H1 (cell line): ENCODE results near the gene ALPK3. TPM values are rescaled to one million over a fixed set of nuclear protein-coding genes. Genes with fewer than 3 reads are reported as not detected.

Experiments used
- CTCF ChIA-PET: fragments of 300-600 bp; sonication (Branson Sonifier 250); formaldehyde crosslinking; loops from one replicate; lab custom pipeline; 2021; ENCODE audit not compliant: partially characterized antibody; lab: Charles Lee
- POLR2A ChIA-PET: fragments of 300-600 bp; sonication (Branson Sonifier 250); formaldehyde crosslinking; loops from one replicate; lab custom pipeline; 2021; ENCODE audit warnings: inconsistent platforms; ENCODE audit not compliant: partially characterized antibody; lab: Charles Lee
- DNase-seq, 2 experiments: peaks; one replicate each; pipeline versions ENCODE4 v3.0.0 to v3.0.0-alpha.2; 2010 to 2022; ENCODE audit warnings: low spot score in 2 of 2, low read depth in 1 of 2, mixed read lengths in 1 of 2
- FAIRE-seq: peaks from 2 replicates; lab custom pipeline; 2011; peaks lifted over from hg19 to GRCh38; lab: Jason Lieb, UNC
- H2AFZ ChIP-seq: 2 replicates; pipeline ENCODE4 v1.8.1; 2012; ENCODE audit warnings: low read length, inconsistent platforms
- H2AK5ac ChIP-seq: 2 replicates; pipeline ENCODE4 v1.6.1; 2013; ENCODE audit warnings: low read depth, low read length
- H2BK120ac ChIP-seq: replicated peaks from 2 replicates; pipeline ENCODE3; 2013; ENCODE audit warnings: low read depth, low read length, inconsistent platforms
- H2BK12ac ChIP-seq: 2 replicates; pipeline ENCODE4 v1.6.1; 2013; ENCODE audit warnings: low read depth, low read length
- H2BK15ac ChIP-seq: 2 replicates; pipeline ENCODE4 v1.6.1; 2013; ENCODE audit warnings: low read length
- H2BK20ac ChIP-seq: 2 replicates; pipeline ENCODE4 v1.6.1; 2013; ENCODE audit warnings: low read length
- H2BK5ac ChIP-seq: 2 replicates; pipeline ENCODE4 v1.6.1; 2013; ENCODE audit warnings: low read depth, low read length
- H3K14ac ChIP-seq: 2 replicates; pipeline ENCODE4 v1.6.1; 2013; ENCODE audit warnings: inconsistent platforms; ENCODE audit not compliant: insufficient read length
- H3K18ac ChIP-seq: 2 replicates; pipeline ENCODE4 v1.6.1; 2013; ENCODE audit warnings: low read length; ENCODE audit errors: extremely low read depth
- H3K23ac ChIP-seq: 2 replicates; pipeline ENCODE4 v1.6.1; 2013; ENCODE audit warnings: inconsistent platforms; ENCODE audit not compliant: insufficient read length
- H3K23me2 ChIP-seq: 2 replicates; pipeline ENCODE4 v1.6.1; 2013; ENCODE audit warnings: low read depth, low read length
- H3K27ac ChIP-seq: 2 replicates; pipeline ENCODE4 v1.6.1; 2011; ENCODE audit warnings: low read depth, low read length, inconsistent platforms
- H3K27me3 ChIP-seq, 4 experiments: replicated peaks in 1 of 4; 1 replicate in 1 of 4; 2 replicates in 3 of 4; pipeline versions ENCODE4 v1.6.1 to v1.8.1; 2011 to 2013; ENCODE audit warnings: low read length in 3 of 4, mild to moderate bottlenecking in 3 of 4, inconsistent platforms in 2 of 4, mixed read lengths in 2 of 4, moderate library complexity in 1 of 4; ENCODE audit not compliant: control insufficient read depth in 3 of 4, insufficient read depth in 3 of 4; ENCODE audit errors: extremely low read depth in 1 of 4
- H3K36me3 ChIP-seq, 4 experiments: 2 replicates each; pipeline versions ENCODE4 v1.6.1 to v1.8.1; 2011 to 2013; ENCODE audit warnings: mild to moderate bottlenecking in 4 of 4, low read length in 3 of 4, moderate library complexity in 2 of 4, control low read depth in 1 of 4, inconsistent platforms in 1 of 4; ENCODE audit not compliant: insufficient read depth in 4 of 4, control insufficient read depth in 2 of 4
- H3K4ac ChIP-seq: replicated peaks from 2 replicates; pipeline ENCODE3; 2013; ENCODE audit warnings: low read length, low read depth, mixed read lengths, inconsistent platforms; ENCODE audit not compliant: insufficient read length
- H3K4me1 ChIP-seq, 4 experiments: replicated peaks in 1 of 4; 1 replicate in 1 of 4; 2 replicates in 3 of 4; pipeline versions ENCODE4 v1.6.1 to v1.8.1; 2011 to 2013; ENCODE audit warnings: low read length in 3 of 4, inconsistent platforms in 2 of 4, mixed read lengths in 1 of 4; ENCODE audit not compliant: insufficient read depth in 4 of 4, control insufficient read depth in 3 of 4
- H3K4me2 ChIP-seq, 2 experiments: 2 replicates each; pipeline versions ENCODE4 v1.6.1 to v1.8.1; 2011 to 2013; ENCODE audit warnings: low read depth in 2 of 2, low read length in 2 of 2, control low read depth in 1 of 2, inconsistent platforms in 1 of 2, mild to moderate bottlenecking in 1 of 2; ENCODE audit not compliant: insufficient read depth in 1 of 2
- H3K4me3 ChIP-seq, 4 experiments: fragments of 200-600, 300-600 bp in 1 of 4; sonication (generic), shearing (Covaris generic), sonication (Bioruptor Twin) in 1 of 4; 2 replicates each; pipeline versions ENCODE4 v1.5.1 to v1.8.1; 2011 to 2016; ENCODE audit warnings: low read length in 4 of 4, low read depth in 3 of 4, control low read depth in 2 of 4, inconsistent platforms in 2 of 4, mild to moderate bottlenecking in 2 of 4, mixed read lengths in 1 of 4, moderate library complexity in 1 of 4; ENCODE audit not compliant: insufficient read depth in 2 of 4; ENCODE audit errors: extremely low read depth in 1 of 4
- H3K56ac ChIP-seq: replicated peaks from 2 replicates; pipeline ENCODE3; 2013; ENCODE audit warnings: low read depth, mild to moderate bottlenecking, mixed read lengths, low read length, inconsistent platforms; ENCODE audit not compliant: insufficient read length
- H3K79me1 ChIP-seq: 2 replicates; pipeline ENCODE4 v1.6.1; 2013; ENCODE audit warnings: low read depth, low read length, control low read depth
- H3K79me2 ChIP-seq, 2 experiments: 2 replicates each; pipeline versions ENCODE4 v1.6.1 to v1.8.1; 2012 to 2013; ENCODE audit warnings: low read length in 2 of 2, mild to moderate bottlenecking in 2 of 2, inconsistent platforms in 1 of 2; ENCODE audit not compliant: insufficient read depth in 2 of 2, control insufficient read depth in 1 of 2
- H3K9ac ChIP-seq, 4 experiments: replicated peaks in 1 of 4; 1 replicate in 1 of 4; 2 replicates in 3 of 4; pipeline versions ENCODE4 v1.6.1 to v1.8.1; 2011 to 2013; ENCODE audit warnings: low read depth in 3 of 4, low read length in 3 of 4, control low read depth in 2 of 4, mild to moderate bottlenecking in 2 of 4, moderate library complexity in 2 of 4, inconsistent platforms in 1 of 4; ENCODE audit errors: extremely low read depth in 1 of 4
- H3K9me3 ChIP-seq, 2 experiments: 2 replicates each; pipeline versions ENCODE4 v1.6.1 to v1.8.1; 2012 to 2013; ENCODE audit warnings: mild to moderate bottlenecking in 2 of 2, moderate library complexity in 2 of 2, control low read depth in 1 of 2, inconsistent platforms in 1 of 2, low read depth in 1 of 2, low read length in 1 of 2, mixed read lengths in 1 of 2; ENCODE audit not compliant: insufficient read depth in 2 of 2
- H4K20me1 ChIP-seq, 2 experiments: replicated peaks in 1 of 2; 2 replicates each; pipeline versions ENCODE3 to v1.8.1; 2011 to 2013; ENCODE audit warnings: inconsistent platforms in 2 of 2, low read length in 2 of 2, mild to moderate bottlenecking in 1 of 2; ENCODE audit not compliant: insufficient read depth in 2 of 2, control insufficient read depth in 1 of 2
- H4K5ac ChIP-seq: 2 replicates; pipeline ENCODE4 v1.6.1; 2013; ENCODE audit warnings: low read length, low read depth, mixed read lengths, inconsistent platforms; ENCODE audit not compliant: insufficient read length
- H4K8ac ChIP-seq: 2 replicates; pipeline ENCODE4 v1.8.0; 2013; ENCODE audit warnings: mild to moderate bottlenecking, moderate library complexity, low read length, inconsistent platforms; ENCODE audit not compliant: insufficient read depth; ENCODE audit errors: extremely low read depth
- H4K91ac ChIP-seq: replicated peaks from 2 replicates; pipeline ENCODE3; 2013; ENCODE audit warnings: low read length, mixed read lengths, inconsistent platforms; ENCODE audit not compliant: insufficient read length
- BCL11A ChIP-seq, 2 experiments: IDR thresholded peaks; one replicate each; pipeline ENCODE4 v1.6.1; 2011; ENCODE audit warnings: low read depth in 2 of 2, low read length in 2 of 2, mild to moderate bottlenecking in 2 of 2
- CEBPB ChIP-seq: IDR thresholded peaks from 2 replicates; pipeline ENCODE4 v1.6.1; 2012; ENCODE audit warnings: low read depth, low read length
- KDM4A ChIP-seq: IDR thresholded peaks from one replicate; pipeline ENCODE4 v1.7.1; 2012; ENCODE audit warnings: low read depth, mild to moderate bottlenecking, moderate library complexity, low read length, inconsistent platforms; ENCODE audit not compliant: severe bottlenecking
- RFX5 ChIP-seq: IDR thresholded peaks from 2 replicates; pipeline ENCODE4 v1.6.1; 2011; ENCODE audit warnings: low read depth, low read length, improper control_type of control experiment, borderline replicate concordance
- SP2 ChIP-seq: IDR thresholded peaks from 2 replicates; pipeline ENCODE4 v1.6.1; 2012; ENCODE audit warnings: mild to moderate bottlenecking, low read length, inconsistent platforms
- WGBS, 2 experiments: shearing (Covaris generic) in 1 of 2; methylation state at CpG; one replicate each; pipeline versions ENCODE4 v1.1.6 to v1.1.7; 2013 to 2015; ENCODE audit warnings: low lambda C conversion rate in 2 of 2, mixed read lengths in 2 of 2, inconsistent platforms in 1 of 2, low coverage in 1 of 2, missing lambda C conversion rate in 1 of 2; ENCODE audit not compliant: insufficient replicate concordance in 2 of 2, insufficient coverage in 1 of 2, insufficient read length in 1 of 2; ENCODE audit errors: extremely low coverage in 1 of 2, missing lambda C conversion rate in 1 of 2; 5-methylcytosine and 5-hydroxymethylcytosine counted together
- polyA plus RNA-seq, 7 experiments: library from polyadenylated mRNA; depleted of rRNA in 3 of 7; stranded (reverse) in 5 of 7; unstranded in 2 of 7; fragments of >200 nt in 5 of 7; fragments of 200-250 nt in 2 of 7; gene quantifications; 1 replicate in 5 of 7; 2 replicates in 1 of 7; 4 replicates in 1 of 7; pipeline versions ENCODE4 v1.2.1 to v1.2.3, GENCODE V29; 2011 to 2013; ENCODE audit warnings: missing spikeins in 2 of 7, mixed read lengths in 2 of 7
- total RNA-seq: library from RNA; stranded (reverse); fragmentation: NEBNext Ultra II Directional; extraction: Animal tissue kit (Norgen Biotek cat#: 25700); gene quantifications from 2 replicates; pipeline ENCODE4 v1.2.1, GENCODE V29; 2021
- TF ChIP-seq, protein P1 (sequence below): IDR thresholded peaks from 2 replicates; pipeline ENCODE4 v1.6.1; 2012; ENCODE audit warnings: inconsistent platforms

ALPK3 gene
- total and polyA plus RNA-seq, 2 of the 8 experiments (the other 6 are each of a cell fraction or from before 2014, with no cell fraction given) = 4.4 to 19.2 TPM

DNA sequence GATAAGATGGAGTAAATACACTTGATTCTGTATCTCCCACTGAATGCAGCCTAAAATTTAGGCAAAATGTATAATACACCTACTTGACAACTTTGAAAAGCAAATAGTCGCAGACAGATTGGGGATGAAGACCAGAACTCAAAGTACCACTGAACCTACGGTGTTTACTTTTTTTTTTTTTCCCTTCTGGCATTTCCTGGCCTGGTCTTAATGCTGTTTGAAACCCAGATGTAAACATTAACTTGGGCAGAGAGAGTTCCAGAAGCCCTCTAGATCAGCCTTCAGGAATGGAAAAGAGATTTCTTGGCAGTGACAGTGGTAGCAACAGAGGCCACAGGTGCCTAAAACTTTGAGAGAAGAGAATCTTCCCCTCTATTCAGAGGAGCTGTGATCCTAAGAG is 27.8 kb downstream of the ALPK3 start:
- no peak overlapping the region for H3K14ac ChIP-seq
- FAIRE-seq (no peak), DNase-seq (no peak)
- no peak overlapping the region for H2AK5ac ChIP-seq
- H3K23me2 ChIP-seq = no peaks in the 10 kb centered on the region
- H3K79me2 ChIP-seq = no peaks in the 10 kb centered on the region
- no peak overlapping the region for H4K5ac ChIP-seq
- WGBS, 2 experiments = 100% methylated on average over 2 of the region's 2 CpGs; no CpG with 5 or more reads in 1 of the 2 experiments
- no peak overlapping the region for H2BK15ac ChIP-seq
- H4K91ac ChIP-seq = no peak overlapping the region
- no peaks in the 10 kb centered on the region for H3K27me3 ChIP-seq
- H3K9me3 ChIP-seq = peaks cover 0 to 2% of the 10 kb centered on the region in 2 experiments; a peak in 1 of 4 replicates
- H3K4me2 ChIP-seq = no peak overlapping the region
- no peak overlapping the region for H2BK12ac ChIP-seq
- no peak overlapping the region for H3K18ac ChIP-seq
- no peak overlapping the region for H3K4ac ChIP-seq
- H3K4me3 ChIP-seq = no peak overlapping the region
- no peak overlapping the region for H2AFZ ChIP-seq
- H3K23ac ChIP-seq = no peak overlapping the region
- H3K4me1 ChIP-seq = no peaks in the 10 kb centered on the region
- H3K9ac ChIP-seq = no peak overlapping the region
- H4K8ac ChIP-seq = no peak overlapping the region
- no peak overlapping the region for H2BK20ac ChIP-seq
- CTCF ChIA-PET = interaction anchor here (0.6 to 6.7 kb wide), 30 partner anchors 9 to 645 kb away, joined by 3 to 89 read pairs (median 4); no protein-coding TSS in a partner anchor
- H3K79me1 ChIP-seq = no peaks in the 10 kb centered on the region
- no peak overlapping the region for H3K27ac ChIP-seq
- H2BK120ac ChIP-seq = no peak overlapping the region
- POLR2A ChIA-PET = interaction anchor here (1.4 to 1.8 kb wide), 2 partner anchors 10 to 28 kb away, joined by 3 to 5 read pairs; partner anchors contain the start of gene ALPK3
- no peak overlapping the region for H2BK5ac ChIP-seq
- no peak overlapping the region for H3K56ac ChIP-seq
- no peaks in the 10 kb centered on the region for H4K20me1 ChIP-seq
- TF ChIP-seq RFX5 = no peak
- TF ChIP-seq KDM4A = no peak
- no peak for TF ChIP-seq CEBPB
- TF ChIP-seq SP2 = no peak
- TF ChIP-seq BCL11A (IDR thresholded peaks at IDR 0.05; ENCODE audit: low read depth in 2 of 2, low read length in 2 of 2) = no peak
- TF ChIP-seq, protein P1, sequence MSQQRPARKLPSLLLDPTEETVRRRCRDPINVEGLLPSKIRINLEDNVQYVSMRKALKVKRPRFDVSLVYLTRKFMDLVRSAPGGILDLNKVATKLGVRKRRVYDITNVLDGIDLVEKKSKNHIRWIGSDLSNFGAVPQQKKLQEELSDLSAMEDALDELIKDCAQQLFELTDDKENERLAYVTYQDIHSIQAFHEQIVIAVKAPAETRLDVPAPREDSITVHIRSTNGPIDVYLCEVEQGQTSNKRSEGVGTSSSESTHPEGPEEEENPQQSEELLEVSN = no peak
- no peaks in the 10 kb centered on the region for H3K36me3 ChIP-seq
